Stimulated activated CD4-positive, alpha-beta T cell treated with anti-CD3 and anti-CD28 coated beads, Interleukin-12 subunit alpha, Interleukin-12 subunit beta, amount 100 ng/mL, for 48 hours (primary cell): ENCODE measurements around the gene COL5A1.
A peak's percentile ranks its signal among the peaks of the same experiment; 100 is the strongest.

Experiments used
- DNase-seq, 3 donors: peaks; one replicate each; pipeline ENCODE4 v3.0.0-alpha.2; 2020; ENCODE audit warnings: low read depth in 2 of 3, low spot score in 1 of 3

The COL5A1 gene

GRCh38 chr9:134738869-134739659 is 97.5 kb downstream of the COL5A1 start:
- peak; percentile 3 to 26 (median 25) for DNase-seq

DNA sequence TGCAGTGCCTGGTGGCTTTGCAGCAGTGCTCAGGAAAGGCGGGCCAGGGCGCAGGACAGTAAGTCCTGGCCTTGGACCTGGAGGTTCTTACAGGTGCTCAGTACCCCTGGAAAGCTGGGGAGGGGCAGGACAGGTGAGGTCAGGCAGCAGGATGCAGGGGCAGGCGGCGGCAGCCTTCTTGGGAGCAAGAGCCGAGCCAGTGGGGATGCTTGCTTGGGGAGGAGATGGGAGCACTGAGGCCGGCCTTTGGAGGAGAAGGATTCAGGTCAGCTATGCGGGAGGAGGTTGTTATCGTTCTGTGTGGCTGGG is 98.0 kb downstream of the COL5A1 start:
- no peak for DNase-seq

DNA sequence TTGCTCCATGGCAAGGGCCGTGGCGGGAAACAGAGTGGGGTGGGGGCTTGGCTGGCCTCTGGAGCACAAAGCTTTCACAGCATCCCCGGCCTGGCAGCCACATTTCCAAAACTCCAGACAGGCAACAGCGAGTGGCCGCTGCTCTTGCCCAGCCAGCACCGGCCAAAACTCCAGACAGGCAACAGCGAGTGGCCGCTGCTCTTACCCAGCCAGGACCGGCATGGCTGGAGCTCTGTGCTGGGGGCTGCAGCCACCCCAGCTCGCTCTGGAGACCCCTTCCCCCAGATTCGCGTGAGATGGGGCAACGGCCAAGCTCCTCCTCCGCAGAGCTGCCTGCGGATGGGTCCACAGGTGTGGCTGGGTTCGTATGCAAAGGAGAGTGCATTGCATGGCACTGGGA is 98.5 kb downstream of the COL5A1 start:
- DNase-seq: no peak

DNA sequence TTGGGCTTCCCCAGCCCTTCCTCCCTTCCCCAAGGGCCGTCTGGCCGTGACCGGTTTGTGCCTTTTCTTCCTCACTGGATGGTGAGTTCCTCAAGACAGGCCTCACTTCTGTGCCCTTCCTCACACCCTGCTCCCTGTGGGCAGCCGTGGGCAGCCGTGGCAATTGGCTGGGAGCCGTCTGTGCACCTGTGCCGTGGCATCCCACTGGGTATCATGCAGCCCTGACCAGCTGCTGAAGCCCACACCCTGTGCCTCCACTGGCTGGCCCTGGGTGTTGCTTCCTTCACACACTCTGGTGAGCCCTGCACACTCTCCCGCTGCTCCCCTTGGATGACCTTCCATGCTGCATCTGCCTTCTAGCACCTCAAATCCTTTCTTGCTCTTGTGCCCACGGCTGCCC is 100.2 kb downstream of the COL5A1 start:
- no peak for DNase-seq

- no peak for DNase-seq
These were observed 101.4 kb downstream of the COL5A1 start for GRCh38 chr9:134742822-134743535.

- DNase-seq: no peak
These were observed 102.2 kb downstream of the COL5A1 start for GRCh38 chr9:134743853-134744252.

- no peak for DNase-seq
These were observed 103.0 kb downstream of the COL5A1 start for GRCh38 chr9:134744385-134745295.

DNA sequence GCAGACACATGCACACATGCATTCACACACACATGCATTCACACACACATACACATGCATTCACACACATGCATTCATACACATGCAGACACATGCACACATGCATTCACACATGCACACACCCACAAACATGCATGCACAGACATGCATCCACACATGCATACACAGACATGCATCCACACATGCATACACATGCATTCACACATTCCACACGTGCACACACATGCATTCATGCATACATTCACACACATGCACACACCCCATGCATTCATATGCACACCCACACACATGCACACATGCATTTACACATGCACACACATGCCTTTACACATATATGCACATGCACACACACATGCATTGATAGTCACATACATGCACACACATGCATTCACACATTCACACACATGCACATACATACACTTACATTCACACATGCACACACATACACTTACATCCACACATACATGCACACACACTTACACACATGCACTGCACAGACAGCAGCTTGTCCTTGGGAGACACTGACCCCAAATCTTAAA is 106.4 kb downstream of the COL5A1 start:
- DNase-seq: no peak

- DNase-seq: no peak
These were observed 107.0 kb downstream of the COL5A1 start for GRCh38 chr9:134748591-134748990.

GRCh38 chr9:134750450-134751155 is 109.0 kb downstream of the COL5A1 start:
- no peak for DNase-seq

- no peak for DNase-seq
These were observed 110.0 kb downstream of the COL5A1 start for GRCh38 chr9:134751622-134752021.

- no peak for DNase-seq
These were observed 111.0 kb downstream of the COL5A1 start for GRCh38 chr9:134752471-134753168.

- DNase-seq: no peak
These were observed 111.6 kb downstream of the COL5A1 start for GRCh38 chr9:134753191-134753590.

DNA sequence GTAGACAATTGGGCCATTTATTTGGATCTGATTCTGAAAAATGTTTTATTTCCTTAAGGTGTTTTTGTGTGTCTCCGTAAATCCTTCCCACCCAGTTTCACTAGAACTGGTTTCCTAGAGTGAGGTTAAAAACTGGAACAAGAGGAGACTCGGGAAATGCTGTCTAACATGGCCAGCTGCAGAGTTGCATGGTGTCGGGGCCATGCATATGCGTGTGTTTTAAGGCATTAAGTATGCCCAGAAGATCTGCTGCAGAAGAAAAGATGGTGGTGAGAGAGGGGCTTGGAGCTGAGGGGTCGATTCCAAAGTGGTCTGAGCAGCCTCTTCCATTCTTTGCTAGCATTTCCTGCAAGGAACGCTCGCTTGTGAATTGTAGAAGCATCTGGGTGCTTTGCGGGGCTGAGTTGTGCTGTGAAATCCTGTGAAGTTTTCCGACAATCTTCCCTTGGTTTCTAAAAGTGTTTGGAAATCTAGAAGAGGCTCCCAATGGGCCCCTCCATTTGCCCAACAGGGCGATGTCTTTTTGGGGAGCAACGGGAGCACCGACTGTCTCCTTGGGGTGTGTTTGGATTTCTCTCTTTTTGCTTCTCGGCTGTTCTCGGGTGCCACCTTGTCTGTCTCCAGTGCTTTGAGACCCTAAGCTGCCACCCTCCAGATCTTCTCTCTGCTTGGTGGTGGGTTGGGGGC is 113.8 kb downstream of the COL5A1 start:
- no peak for DNase-seq

DNA sequence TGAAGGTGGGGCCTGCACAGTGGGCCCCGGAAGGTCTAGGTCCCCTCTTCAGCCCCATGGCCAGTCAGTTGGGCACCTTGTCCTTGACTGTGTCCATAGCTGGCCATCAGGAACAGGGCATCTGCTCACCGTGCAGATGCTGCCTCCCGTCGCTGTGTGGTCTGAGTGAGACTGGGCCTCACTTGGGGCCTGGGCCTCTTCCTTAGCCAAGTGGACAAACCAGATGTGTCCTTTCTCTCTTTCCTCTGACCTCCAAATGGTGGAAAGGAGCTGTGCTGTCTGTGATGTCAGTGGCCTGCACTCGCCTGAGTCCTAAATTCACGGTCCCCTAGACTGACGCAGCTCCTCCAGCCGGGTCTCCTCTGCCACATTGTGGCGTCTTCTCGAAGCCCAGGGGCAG is 114.5 kb downstream of the COL5A1 start:
- DNase-seq: no peak

GRCh38 chr9:134757216-134757975 is 115.8 kb downstream of the COL5A1 start:
- DNase-seq: no peak

DNA sequence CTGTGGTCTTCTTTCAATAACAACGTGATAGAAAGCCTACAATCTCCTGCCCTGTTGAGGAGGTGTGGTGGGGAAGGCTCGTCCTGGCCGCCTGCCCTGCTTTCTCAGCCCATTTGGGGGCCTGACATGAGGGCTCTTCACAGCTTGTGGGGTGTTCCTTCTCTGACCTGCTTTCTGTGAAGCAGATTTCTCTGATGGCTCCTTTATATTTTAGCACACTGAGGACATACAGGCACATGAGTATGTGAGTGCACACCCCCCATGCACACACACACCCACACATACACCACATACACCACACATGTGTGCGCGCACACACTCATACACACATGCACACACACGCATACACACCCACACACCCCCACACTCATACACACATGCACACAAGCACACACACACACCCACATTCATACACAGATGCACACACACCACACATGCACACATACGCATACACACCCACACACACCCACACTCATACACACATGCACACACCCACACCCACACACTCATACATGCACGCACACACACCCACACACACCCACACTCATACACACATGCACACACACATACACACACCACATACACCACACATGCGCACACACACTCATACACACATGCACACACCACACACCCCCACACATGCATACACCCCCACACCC is 117.5 kb downstream of the COL5A1 start:
- DNase-seq: no peak

DNA sequence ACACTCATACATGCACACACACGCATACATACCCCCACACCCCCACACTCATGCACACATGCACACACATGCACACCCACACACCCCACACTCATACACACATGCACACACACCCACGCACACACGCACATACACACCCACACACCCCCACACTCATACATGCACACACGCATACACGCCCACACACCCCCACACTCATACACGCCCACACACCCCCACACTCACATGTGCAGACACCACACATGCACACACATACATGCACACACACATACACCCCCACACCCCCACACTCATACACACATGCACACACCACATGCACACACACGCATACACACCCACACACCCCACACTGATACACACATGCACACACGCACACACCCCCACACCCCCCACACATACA is 118.3 kb downstream of the COL5A1 start:
- DNase-seq: no peak
